Measurements from ENCODE around the gene PARD3. TPM values are rescaled to one million over a fixed set of nuclear protein-coding genes. Genes with fewer than 3 reads are reported as not detected.

PARD3 gene
- total and polyA plus RNA-seq, 2 donors (not counting 3 experiments of a cell fraction or from before 2014, with no cell fraction given) = 7.3 to 24.1 TPM

GRCh38 chr10:34335960-34336690 lies 479.0 kb downstream of the PARD3 start:
- Histone ChIP-seq H3K36me3 (ENCODE audit: control insufficient read depth in 2 of 2, extremely low read depth in 1 of 2, insufficient read depth in 2 of 2, low read length in 2 of 2) (no peaks in the 10 kb centered on the region), H3K9me1 (replicated peaks; ENCODE audit: control insufficient read depth, extremely low read depth, insufficient read depth, low read length) (no peaks in the 10 kb centered on the region), H3K27me3 (ENCODE audit: control insufficient read depth in 2 of 2, insufficient read depth in 2 of 2, low read length in 2 of 2) (no peaks in the 10 kb centered on the region), H2AFZ (ENCODE audit: low read depth, low read length) (no peak overlapping the region), H3K4me1 (ENCODE audit: control insufficient read depth, extremely low read depth, insufficient read depth, low read length) (peaks cover 26% of the 10 kb centered on the region), H3K79me2 (ENCODE audit: control insufficient read depth, insufficient read depth, low read length) (no peaks in the 10 kb centered on the region), H3K27ac (ENCODE audit: insufficient read depth, low read depth, low read length) (no peak overlapping the region), H3K9me3 (replicated peaks; ENCODE audit: control insufficient read depth, insufficient read depth, low read length) (no peaks in the 10 kb centered on the region), H3K4me3 (replicated peaks in 1 of 3; ENCODE audit: insufficient read depth in 1 of 3, low read depth in 1 of 3, low read length in 3 of 3) (no peak overlapping the region), H3K4me2 (ENCODE audit: insufficient read depth, low read length) (no peak overlapping the region), H3K9ac (replicated peaks; ENCODE audit: extremely low read depth, insufficient read depth, low read length) (no peak overlapping the region), H4K20me1 (replicated peaks; ENCODE audit: control insufficient read depth, extremely low read depth, insufficient read depth, low read length) (no peaks in the 10 kb centered on the region)
- dilution Hi-C loops (cut with MboI; ENCODE audit: extremely low pct_ligation_motif_present, low sequenced_read_pairs) (no loop called here), intact Hi-C loops (cut with micrococcal nuclease) (loop anchor here (2.0 to 5.0 kb wide), 2 partner anchors 13 to 54 kb away; no protein-coding TSS in a partner anchor)
- TF ChIP-seq JUN (IDR thresholded peaks at IDR 0.05; ENCODE audit: borderline replicate concordance, insufficient read depth, insufficient read length, low read depth) (no peak), MYC (IDR thresholded peaks at IDR 0.05; ENCODE audit: low read depth, low read length) (no peak), POLR2AphosphoS5 (IDR thresholded peaks at IDR 0.05; ENCODE audit: insufficient read depth, low read depth, low read length) (no peak), FOS (IDR thresholded peaks at IDR 0.05; ENCODE audit: borderline replicate concordance, insufficient read depth, low read length) (no peak), MAX (IDR thresholded peaks at IDR 0.05; ENCODE audit: insufficient read depth, insufficient read length) (no peak)
- TF ChIP-seq, protein P1, sequence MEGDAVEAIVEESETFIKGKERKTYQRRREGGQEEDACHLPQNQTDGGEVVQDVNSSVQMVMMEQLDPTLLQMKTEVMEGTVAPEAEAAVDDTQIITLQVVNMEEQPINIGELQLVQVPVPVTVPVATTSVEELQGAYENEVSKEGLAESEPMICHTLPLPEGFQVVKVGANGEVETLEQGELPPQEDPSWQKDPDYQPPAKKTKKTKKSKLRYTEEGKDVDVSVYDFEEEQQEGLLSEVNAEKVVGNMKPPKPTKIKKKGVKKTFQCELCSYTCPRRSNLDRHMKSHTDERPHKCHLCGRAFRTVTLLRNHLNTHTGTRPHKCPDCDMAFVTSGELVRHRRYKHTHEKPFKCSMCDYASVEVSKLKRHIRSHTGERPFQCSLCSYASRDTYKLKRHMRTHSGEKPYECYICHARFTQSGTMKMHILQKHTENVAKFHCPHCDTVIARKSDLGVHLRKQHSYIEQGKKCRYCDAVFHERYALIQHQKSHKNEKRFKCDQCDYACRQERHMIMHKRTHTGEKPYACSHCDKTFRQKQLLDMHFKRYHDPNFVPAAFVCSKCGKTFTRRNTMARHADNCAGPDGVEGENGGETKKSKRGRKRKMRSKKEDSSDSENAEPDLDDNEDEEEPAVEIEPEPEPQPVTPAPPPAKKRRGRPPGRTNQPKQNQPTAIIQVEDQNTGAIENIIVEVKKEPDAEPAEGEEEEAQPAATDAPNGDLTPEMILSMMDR (IDR thresholded peaks at IDR 0.05; ENCODE audit: extremely low read depth in 1 of 2, insufficient read depth in 1 of 2, low read depth in 1 of 2, low read length in 2 of 2) = no peak
- no peak for DNase-seq (ENCODE audit: low read depth, low spot score)
- FAIRE-seq = no peak
- ChIA-PET POLR2A (no interaction called here), CTCF (interaction anchor here (0.6 to 1.4 kb wide), 5 partner anchors 10 to 302 kb away, joined by 3 to 5 read pairs (median 3); no protein-coding TSS in a partner anchor)
- no TSS peak for BruUV-seq (replicated peaks)
